ENCODE data around the gene CYREN. TPM values are rescaled to one million over a fixed set of nuclear protein-coding genes. Genes with fewer than 3 reads are reported as not detected.

The CYREN gene
- total and polyA plus RNA-seq, 4 donors, result 22.4 to 50.2 (median 39.7) TPM

DNA sequence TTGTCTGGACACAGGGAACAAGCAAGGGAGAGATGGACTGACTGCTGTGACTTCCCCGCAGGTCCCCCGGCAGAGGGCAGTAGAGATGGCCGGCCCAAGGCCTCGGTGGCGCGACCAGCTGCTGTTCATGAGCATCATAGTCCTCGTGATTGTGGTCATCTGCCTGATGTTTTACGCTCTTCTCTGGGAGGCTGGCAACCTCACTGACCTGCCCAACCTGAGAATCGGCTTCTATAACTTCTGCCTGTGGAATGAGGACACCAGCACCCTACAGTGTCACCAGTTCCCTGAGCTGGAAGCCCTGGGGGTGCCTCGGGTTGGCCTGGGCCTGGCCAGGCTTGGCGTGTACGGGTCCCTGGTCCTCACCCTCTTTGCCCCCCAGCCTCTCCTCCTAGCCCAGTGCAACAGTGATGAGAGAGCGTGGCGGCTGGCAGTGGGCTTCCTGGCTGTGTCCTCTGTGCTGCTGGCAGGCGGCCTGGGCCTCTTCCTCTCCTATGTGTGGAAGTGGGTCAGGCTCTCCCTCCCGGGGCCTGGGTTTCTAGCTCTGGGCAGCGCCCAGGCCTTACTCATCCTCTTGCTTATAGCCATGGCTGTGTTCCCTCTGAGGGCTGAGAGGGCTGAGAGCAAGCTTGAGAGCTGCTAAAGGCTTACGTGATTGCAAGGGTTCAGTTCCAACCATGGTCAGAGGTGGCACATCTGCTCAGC, 6.0 kb downstream of the CYREN start:
- H3K9ac ChIP-seq (ENCODE audit: insufficient read depth in 1 of 2, low read length in 2 of 2), result no peak overlapping the region
- peaks cover 0 to 40% (median 25%) of the 10 kb centered on the region in 4 donors for H3K36me3 ChIP-seq (ENCODE audit: control insufficient read depth in 4 of 4, insufficient read depth in 4 of 4, low read length in 4 of 4)
- ATAC-seq (ENCODE audit: insufficient read depth, low FRiP score) (no peak), DNase-seq (no peak)
- H3K4me1 ChIP-seq (ENCODE audit: control insufficient read depth in 5 of 5, insufficient read depth in 5 of 5, low read length in 5 of 5), result peaks cover 0 to 48% (median 12%) of the 10 kb centered on the region in 5 donors
- H3K9me3 ChIP-seq (ENCODE audit: control insufficient read depth in 4 of 4, insufficient read depth in 3 of 4, low read length in 3 of 4), result no peaks in the 10 kb centered on the region
- H3K4me3 ChIP-seq, result no peak overlapping the region
- H3K27me3 ChIP-seq (ENCODE audit: control insufficient read depth in 3 of 3, insufficient read depth in 3 of 3, low read length in 2 of 3), result no peaks in the 10 kb centered on the region
- TF ChIP-seq, protein P1, sequence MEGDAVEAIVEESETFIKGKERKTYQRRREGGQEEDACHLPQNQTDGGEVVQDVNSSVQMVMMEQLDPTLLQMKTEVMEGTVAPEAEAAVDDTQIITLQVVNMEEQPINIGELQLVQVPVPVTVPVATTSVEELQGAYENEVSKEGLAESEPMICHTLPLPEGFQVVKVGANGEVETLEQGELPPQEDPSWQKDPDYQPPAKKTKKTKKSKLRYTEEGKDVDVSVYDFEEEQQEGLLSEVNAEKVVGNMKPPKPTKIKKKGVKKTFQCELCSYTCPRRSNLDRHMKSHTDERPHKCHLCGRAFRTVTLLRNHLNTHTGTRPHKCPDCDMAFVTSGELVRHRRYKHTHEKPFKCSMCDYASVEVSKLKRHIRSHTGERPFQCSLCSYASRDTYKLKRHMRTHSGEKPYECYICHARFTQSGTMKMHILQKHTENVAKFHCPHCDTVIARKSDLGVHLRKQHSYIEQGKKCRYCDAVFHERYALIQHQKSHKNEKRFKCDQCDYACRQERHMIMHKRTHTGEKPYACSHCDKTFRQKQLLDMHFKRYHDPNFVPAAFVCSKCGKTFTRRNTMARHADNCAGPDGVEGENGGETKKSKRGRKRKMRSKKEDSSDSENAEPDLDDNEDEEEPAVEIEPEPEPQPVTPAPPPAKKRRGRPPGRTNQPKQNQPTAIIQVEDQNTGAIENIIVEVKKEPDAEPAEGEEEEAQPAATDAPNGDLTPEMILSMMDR (IDR thresholded peaks at IDR 0.05; ENCODE audit: control extremely low read depth, extremely low read depth), result no peak
- WGBS, 2 donors, result 67 to 73% methylated on average over 16 to 18 of the region's 18 CpGs
- peak overlapping the region in 1 of 2 donors; percentile 81 for H3K27ac ChIP-seq (ENCODE audit: low read depth in 1 of 2, low read length in 1 of 2)

DNA sequence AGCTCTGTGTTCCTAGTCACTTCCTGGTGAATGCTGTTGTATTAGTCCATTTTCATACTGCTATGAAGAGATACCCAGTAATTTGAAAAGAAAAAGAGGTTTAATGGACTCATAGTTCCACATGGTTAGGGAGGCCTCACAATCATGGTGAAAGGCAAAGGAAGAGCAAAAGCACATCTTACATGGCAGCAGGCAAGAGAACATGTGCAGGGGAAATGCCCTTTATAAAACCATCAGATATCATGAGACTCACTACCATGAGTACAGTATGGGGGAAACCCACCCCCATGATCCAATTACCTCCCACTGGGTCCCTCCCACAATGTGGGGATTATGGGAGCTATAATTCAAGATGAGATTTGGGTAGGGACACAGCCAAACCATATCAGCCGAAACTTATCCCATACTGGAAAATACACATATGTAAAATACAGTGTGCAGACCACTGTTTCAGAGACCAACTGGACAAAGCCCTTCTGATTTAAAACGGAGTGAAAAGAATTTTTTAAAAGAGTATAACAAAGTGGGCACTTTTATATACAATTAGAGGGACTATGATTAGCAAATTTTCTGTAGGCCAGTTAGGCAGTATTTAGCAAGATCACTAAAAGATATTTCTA, 8.0 kb downstream of the CYREN start:
- 96 to 97% methylated on average over 2 of the region's 2 CpGs for WGBS, 2 donors
- no peaks in the 10 kb centered on the region for H3K27me3 ChIP-seq (ENCODE audit: control insufficient read depth in 3 of 3, insufficient read depth in 3 of 3, low read length in 2 of 3)
- DNase-seq (no peak), ATAC-seq (ENCODE audit: insufficient read depth, low FRiP score) (no peak)
- TF ChIP-seq, protein P1 (IDR thresholded peaks at IDR 0.05; ENCODE audit: control extremely low read depth, extremely low read depth), result no peak
- H3K9ac ChIP-seq (ENCODE audit: insufficient read depth in 1 of 2, low read length in 2 of 2), result no peak overlapping the region
- H3K4me3 ChIP-seq, result no peak overlapping the region
- H3K9me3 ChIP-seq (ENCODE audit: control insufficient read depth in 4 of 4, insufficient read depth in 3 of 4, low read length in 3 of 4), result peaks cover 0 to 2% (median 0%) of the 10 kb centered on the region in 4 donors
- peak overlapping the region in 1 of 2 donors; percentile 58 for H3K27ac ChIP-seq (ENCODE audit: low read depth in 1 of 2, low read length in 1 of 2)
- peaks cover 0 to 44% (median 9%) of the 10 kb centered on the region in 5 donors for H3K4me1 ChIP-seq (ENCODE audit: control insufficient read depth in 5 of 5, insufficient read depth in 5 of 5, low read length in 5 of 5)
- peaks cover 0 to 31% (median 13%) of the 10 kb centered on the region in 4 donors for H3K36me3 ChIP-seq (ENCODE audit: control insufficient read depth in 4 of 4, insufficient read depth in 4 of 4, low read length in 4 of 4)

DNA sequence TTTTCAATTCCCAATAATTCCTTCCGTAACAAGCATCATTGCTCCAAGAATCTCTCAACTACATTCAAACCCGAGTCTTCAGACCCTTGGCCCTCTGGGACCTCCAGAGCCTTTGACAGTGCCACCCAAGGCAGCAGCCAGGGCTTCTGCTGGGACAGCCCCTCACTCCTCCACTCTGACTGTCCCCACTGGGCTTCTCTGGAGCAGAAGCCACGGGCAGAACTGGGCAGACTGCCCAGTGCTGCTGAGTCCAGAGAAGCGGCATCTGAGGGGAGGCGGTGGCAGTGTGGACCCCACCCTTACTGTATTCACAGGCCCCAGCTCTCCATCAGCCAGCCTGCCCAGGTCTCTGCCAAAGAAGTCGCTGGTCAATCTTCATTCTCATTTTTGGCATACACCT, 8.8 kb downstream of the CYREN start:
- Histone ChIP-seq H3K27me3 (ENCODE audit: control insufficient read depth in 3 of 3, insufficient read depth in 3 of 3, low read length in 2 of 3) (no peaks in the 10 kb centered on the region), H3K4me3 (no peak overlapping the region), H3K9ac (ENCODE audit: insufficient read depth in 1 of 2, low read length in 2 of 2) (no peak overlapping the region), H3K4me1 (ENCODE audit: control insufficient read depth in 5 of 5, insufficient read depth in 5 of 5, low read length in 5 of 5) (peaks cover 0 to 42% (median 9%) of the 10 kb centered on the region in 5 donors), H3K9me3 (ENCODE audit: control insufficient read depth in 4 of 4, insufficient read depth in 3 of 4, low read length in 3 of 4) (peaks cover 0 to 4% (median 0%) of the 10 kb centered on the region in 4 donors), H3K36me3 (ENCODE audit: control insufficient read depth in 4 of 4, insufficient read depth in 4 of 4, low read length in 4 of 4) (peaks cover 0 to 24% (median 6%) of the 10 kb centered on the region in 4 donors), H3K27ac (ENCODE audit: low read depth in 1 of 2, low read length in 1 of 2) (peak overlapping the region; percentile 22 to 58)
- WGBS, 2 donors, result 68 to 69% methylated on average over 6 of the region's 6 CpGs
- no peak for ATAC-seq (ENCODE audit: insufficient read depth, low FRiP score)
- no peak for DNase-seq
- TF ChIP-seq, protein P1 (IDR thresholded peaks at IDR 0.05; ENCODE audit: control extremely low read depth, extremely low read depth), result no peak

Measured in lung (tissue), 12 donors.